GM12874 (cell line): ENCODE results near the gene POU3F2.

Experiments used
- CTCF ChIP-seq: IDR thresholded peaks from 2 replicates; pipeline ENCODE4 v1.5.1; 2011; ENCODE audit warnings: low read depth, mild to moderate bottlenecking, control low read depth, low read length, moderate library complexity; ENCODE audit not compliant: insufficient read depth

Gene POU3F2

GRCh38 chr6:98831959-98832283, 2.5 kb upstream of the POU3F2 start:
- no peak for TF ChIP-seq CTCF

GRCh38 chr6:98832284-98833056, 1.9 kb upstream of the POU3F2 start:
- no peak for TF ChIP-seq CTCF

GRCh38 chr6:98833057-98833306, 1.4 kb upstream of the POU3F2 start:
- no peak for TF ChIP-seq CTCF

- TF ChIP-seq CTCF = no peak
Observed at GRCh38 chr6:98833307-98834059, 891 bp upstream of the POU3F2 start.

GRCh38 chr6:98835149-98836024, 1.0 kb downstream of the POU3F2 start:
- TF ChIP-seq CTCF = no peak

- no peak for TF ChIP-seq CTCF
Observed at GRCh38 chr6:98836025-98836961, 1.9 kb downstream of the POU3F2 start.
